GM23248 (cell line): ENCODE data around the gene PATJ. TPM values are rescaled to one million over a fixed set of nuclear protein-coding genes. Genes with fewer than 3 reads are reported as not detected.

Experiments used
- DNase-seq: peaks from one replicate; pipeline ENCODE4 v3.0.0-alpha.2; 2015
- H2AFZ ChIP-seq: fragments of 200-600 bp; sonication (generic); 2 replicates; pipeline ENCODE4 v1.6.1; 2016; ENCODE audit warnings: antibody characterized with exemption
- H3F3A ChIP-seq: fragments of 200-600 bp; sonication (generic); 2 replicates; pipeline ENCODE4 v1.6.1; 2016; ENCODE audit warnings: mild to moderate bottlenecking, antibody characterized with exemption, mixed run types; ENCODE audit not compliant: insufficient read depth
- H3K27ac ChIP-seq: fragments of 200-600 bp; sonication (generic); 2 replicates; pipeline ENCODE4 v1.5.1; 2016; ENCODE audit warnings: mild to moderate bottlenecking
- H3K27me3 ChIP-seq: fragments of 200-600 bp; sonication (generic); replicated peaks from 2 replicates; pipeline ENCODE4 v1.6.1; 2016; ENCODE audit warnings: mild to moderate bottlenecking; ENCODE audit not compliant: insufficient read depth
- H3K36me3 ChIP-seq: fragments of 200-600 bp; sonication (generic); 2 replicates; pipeline ENCODE4 v1.6.1; 2016; ENCODE audit warnings: low read depth, mild to moderate bottlenecking
- H3K4me1 ChIP-seq: fragments of 200-600 bp; sonication (generic); 2 replicates; pipeline ENCODE4 v1.6.1; 2016; ENCODE audit warnings: mild to moderate bottlenecking; ENCODE audit not compliant: insufficient read depth
- H3K4me2 ChIP-seq: fragments of 200-600 bp; sonication (generic); one replicate; pipeline ENCODE4 v1.6.1; 2016; ENCODE audit warnings: mild to moderate bottlenecking; ENCODE audit not compliant: unreplicated experiment
- H3K4me3 ChIP-seq: fragments of 200-600 bp; sonication (generic); 2 replicates; pipeline ENCODE4 v1.5.1; 2016; ENCODE audit warnings: mild to moderate bottlenecking
- H3K79me2 ChIP-seq: fragments of 200-600 bp; sonication (generic); 2 replicates; pipeline ENCODE4 v1.6.1; 2016; ENCODE audit warnings: mild to moderate bottlenecking; ENCODE audit not compliant: insufficient read depth
- H3K9ac ChIP-seq: fragments of 200-600 bp; sonication (generic); 2 replicates; pipeline ENCODE4 v1.6.1; 2016; ENCODE audit warnings: mild to moderate bottlenecking
- H3K9me2 ChIP-seq: fragments of 200-600 bp; sonication (generic); 2 replicates; pipeline ENCODE4 v1.6.1; 2016; ENCODE audit warnings: mixed run types, mild to moderate bottlenecking, moderate library complexity; ENCODE audit not compliant: insufficient read depth
- H3K9me3 ChIP-seq: fragments of 200-600 bp; sonication (generic); one replicate; pipeline ENCODE4 v1.6.1; 2017; ENCODE audit warnings: low read depth
- H4K20me1 ChIP-seq: fragments of 200-600 bp; sonication (generic); 2 replicates; pipeline ENCODE4 v1.6.0; 2016; ENCODE audit not compliant: insufficient read depth
- EZH2 ChIP-seq: fragments of 200-600 bp; sonication (generic); IDR thresholded peaks from 2 replicates; pipeline ENCODE4 v1.6.1; 2018; ENCODE audit warnings: antibody characterized with exemption, mild to moderate bottlenecking; ENCODE audit not compliant: insufficient read depth, poor library complexity, severe bottlenecking
- EZH2phosphoT487 ChIP-seq: fragments of 200-600 bp; sonication (generic); IDR thresholded peaks from 2 replicates; pipeline ENCODE4 v1.6.1; 2018; ENCODE audit warnings: antibody characterized with exemption, moderate library complexity, mild to moderate bottlenecking, low read depth; ENCODE audit not compliant: insufficient read depth
- WGBS, 2 experiments: methylation state at CpG; one replicate each; pipeline ENCODE4 v1.1.6; 2015 to 2017; ENCODE audit warnings: low lambda C conversion rate in 2 of 2, low coverage in 1 of 2; ENCODE audit errors: missing lambda C conversion rate in 2 of 2; 5-methylcytosine and 5-hydroxymethylcytosine counted together
- in situ Hi-C: fragments of 300-500 bp; cut with MboI; formaldehyde crosslinking; loops from 2 replicates; pipeline ENCODE4 v1.15.0; 2020
- polyA plus RNA-seq: library from polyadenylated mRNA; unstranded; fragments of >200 nt; fragmentation: Nextera tagmentation; extraction: Ambion mirVana; gene quantifications from 2 replicates; pipeline ENCODE4 v1.2.1, GENCODE V29; 2016
- total RNA-seq: library from RNA; depleted of rRNA; stranded (reverse); fragments of >200 nt; shearing (Covaris generic); gene quantifications from 2 replicates; pipeline ENCODE4 v1.2.3, GENCODE V29; 2014

Gene PATJ
- total and polyA plus RNA-seq, 2 experiments from 2014 or later = 5.3 to 6.1 TPM

DNA sequence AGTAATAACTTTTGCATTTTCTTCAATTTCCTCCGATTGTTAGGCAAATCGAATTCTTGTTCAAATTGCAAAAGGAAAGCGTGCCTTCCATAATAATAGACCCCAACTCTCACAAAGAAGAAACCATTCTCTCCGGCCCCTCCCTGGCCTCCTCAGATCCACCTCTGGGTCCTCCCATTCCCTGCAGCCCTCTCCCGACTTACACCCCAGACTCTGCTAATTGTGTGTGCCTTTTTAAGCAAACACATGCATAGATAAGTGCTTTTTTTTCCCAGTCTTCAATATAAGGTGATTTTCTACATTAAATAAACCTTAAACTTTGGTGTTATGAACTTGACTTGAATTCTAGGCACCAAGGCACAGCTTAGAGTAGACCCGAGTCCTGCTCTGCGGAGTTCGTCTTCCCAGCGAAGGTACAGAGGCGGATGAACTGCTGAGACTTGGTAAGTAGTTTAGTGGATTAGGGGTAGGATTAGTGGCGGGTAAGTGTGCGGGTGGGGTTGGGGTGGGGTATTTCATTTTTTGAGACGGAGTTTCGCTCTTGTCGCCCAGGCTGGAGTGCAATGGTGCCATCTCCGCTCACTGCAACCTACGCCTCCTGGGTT lies 453.9 kb downstream of the PATJ start:
- no peaks in the 10 kb centered on the region for H3K79me2 ChIP-seq
- H3K27me3 ChIP-seq = peaks cover 27% of the 10 kb centered on the region
- H4K20me1 ChIP-seq = no peaks in the 10 kb centered on the region
- H3K4me1 ChIP-seq = 0 out of 2 replicates have a peak, but pooled peaks cover 4% of the 10 kb centered on the region
- H3K9ac ChIP-seq = no peak overlapping the region
- H3K9me3 ChIP-seq = no peaks in the 10 kb centered on the region
- no peak for DNase-seq
- no peaks in the 10 kb centered on the region for H3K36me3 ChIP-seq
- no peaks in the 10 kb centered on the region for H3F3A ChIP-seq
- H3K4me3 ChIP-seq = no peak overlapping the region
- H3K27ac ChIP-seq = no peak overlapping the region
- WGBS, 2 experiments = 80 to 82% methylated on average over 12 to 17 of the region's 17 CpGs
- H2AFZ ChIP-seq = no peak overlapping the region
- no peak for TF ChIP-seq EZH2
- in situ Hi-C loops = no loop called here
- no peaks in the 10 kb centered on the region for H3K9me2 ChIP-seq
- no peak overlapping the region for H3K4me2 ChIP-seq

DNA sequence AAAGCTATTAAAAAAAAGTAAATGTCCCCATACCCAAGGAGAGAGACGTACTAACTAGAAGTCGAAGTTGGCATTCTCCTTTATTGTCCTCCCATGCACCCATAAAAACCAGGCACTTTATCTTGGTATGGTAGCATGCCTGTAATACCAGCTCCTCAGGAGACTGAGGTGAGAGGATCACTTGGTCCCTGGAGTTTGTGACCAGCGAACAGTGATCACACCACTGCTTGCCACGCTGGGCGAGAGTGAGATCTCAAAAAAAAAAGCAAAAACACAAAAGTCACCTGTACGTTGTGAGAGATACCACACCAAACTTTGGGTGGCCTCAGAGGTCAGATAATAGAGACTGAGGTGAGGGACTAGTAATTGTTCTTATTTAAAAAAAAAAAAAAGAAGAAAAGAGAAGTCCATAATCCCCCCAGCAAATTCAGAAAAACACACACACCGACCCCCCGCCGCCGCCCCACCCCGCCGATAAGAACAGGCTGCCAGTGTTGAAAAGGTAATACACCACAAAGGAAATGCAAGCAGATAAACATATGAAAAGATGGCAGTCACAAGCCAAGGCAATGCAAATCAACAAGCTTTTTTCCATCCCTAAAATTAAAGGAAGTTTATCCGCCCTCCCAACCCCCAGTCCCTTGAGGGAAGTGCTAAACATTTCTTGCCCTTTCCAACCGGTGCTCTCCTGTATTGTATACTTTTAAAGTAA lies 455.9 kb downstream of the PATJ start:
- TF ChIP-seq EZH2 (no peak), EZH2phosphoT487 (no peak)
- Histone ChIP-seq H3K36me3 (no peaks in the 10 kb centered on the region), H2AFZ (no peak overlapping the region), H3K9me3 (no peaks in the 10 kb centered on the region), H3K79me2 (no peaks in the 10 kb centered on the region), H3K4me3 (no peak overlapping the region), H3F3A (no peaks in the 10 kb centered on the region), H3K9me2 (no peaks in the 10 kb centered on the region), H3K4me1 (0 out of 2 replicates have a peak, but pooled peaks cover 4% of the 10 kb centered on the region), H3K27me3 (peaks cover 26% of the 10 kb centered on the region), H3K4me2 (no peak overlapping the region), H3K9ac (no peak overlapping the region), H4K20me1 (no peaks in the 10 kb centered on the region), H3K27ac (no peak overlapping the region)
- DNase-seq = no peak
- 52 to 56% methylated on average over 14 of the region's 14 CpGs for WGBS, 2 experiments
- in situ Hi-C loops = no loop called here

DNA sequence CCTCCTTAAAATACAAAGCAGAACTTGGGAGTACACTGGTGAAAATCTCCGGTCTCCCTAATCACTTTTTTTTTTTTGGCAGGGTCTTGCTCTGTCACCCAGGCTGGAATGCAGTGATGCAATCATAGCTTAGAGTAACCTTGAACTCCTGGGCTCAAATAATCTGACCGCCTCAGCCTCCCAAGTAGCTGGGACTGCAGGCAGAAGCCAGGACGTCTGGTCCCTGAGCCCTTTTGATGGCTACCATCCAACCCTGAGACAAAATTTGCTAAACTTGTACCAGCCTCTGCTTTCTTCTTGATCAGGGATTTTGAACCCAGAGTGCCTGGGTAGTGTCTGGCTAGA lies 456.5 kb downstream of the PATJ start:
- peak; percentile 41 for DNase-seq
- in situ Hi-C loops = no loop called here
- Histone ChIP-seq H3K36me3 (no peaks in the 10 kb centered on the region), H3K4me1 (0 out of 2 replicates have a peak, but pooled peaks cover 4% of the 10 kb centered on the region), H3K9ac (no peak overlapping the region), H3K4me2 (no peak overlapping the region), H3K9me3 (no peaks in the 10 kb centered on the region), H3K4me3 (no peak overlapping the region), H2AFZ (no peak overlapping the region), H3K27me3 (peaks cover 20% of the 10 kb centered on the region), H3F3A (no peaks in the 10 kb centered on the region), H3K9me2 (no peaks in the 10 kb centered on the region), H4K20me1 (no peaks in the 10 kb centered on the region), H3K27ac (no peak overlapping the region), H3K79me2 (no peaks in the 10 kb centered on the region)
- WGBS, 2 experiments = 26 to 32% methylated on average over 3 of the region's 3 CpGs
- no peak for TF ChIP-seq EZH2
- TF ChIP-seq EZH2phosphoT487 = no peak

DNA sequence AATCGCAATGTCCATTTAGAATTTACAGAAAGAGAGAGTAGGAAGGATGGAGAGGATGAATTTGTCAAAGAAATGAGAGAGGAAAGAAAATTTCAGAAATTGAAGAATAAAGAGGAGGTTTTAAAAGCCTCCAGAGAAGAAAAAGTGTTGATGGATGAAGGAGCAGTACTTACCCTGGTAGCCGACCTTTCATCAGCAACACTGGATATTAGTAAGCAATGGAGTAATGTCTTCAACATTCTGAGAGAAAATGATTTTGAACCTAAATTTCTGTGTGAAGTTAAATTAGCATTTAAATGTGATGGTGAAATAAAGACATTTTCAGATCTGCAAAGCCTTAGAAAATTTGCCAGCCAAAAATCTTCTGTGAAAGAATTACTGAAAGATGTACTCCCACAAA lies 464.9 kb downstream of the PATJ start:
- Histone ChIP-seq H2AFZ (no peak overlapping the region), H3K79me2 (no peaks in the 10 kb centered on the region), H3K4me3 (no peak overlapping the region), H3K9me3 (no peaks in the 10 kb centered on the region), H3K4me1 (no peaks in the 10 kb centered on the region), H4K20me1 (no peaks in the 10 kb centered on the region), H3K27me3 (no peaks in the 10 kb centered on the region), H3K27ac (no peak overlapping the region), H3F3A (no peaks in the 10 kb centered on the region; the same call in 1 of the 2 replicates), H3K36me3 (no peaks in the 10 kb centered on the region), H3K4me2 (no peak overlapping the region), H3K9me2 (no peaks in the 10 kb centered on the region), H3K9ac (no peak overlapping the region)
- in situ Hi-C loops = no loop called here
- no peak for TF ChIP-seq EZH2
- no peak for TF ChIP-seq EZH2phosphoT487
- peak; percentile 22 for DNase-seq
- WGBS, 2 experiments = 53 to 58% methylated on average over 2 of the region's 2 CpGs
